GM23338 (cell line): ENCODE results near the gene KCNMA1. TPM values are rescaled to one million over a fixed set of nuclear protein-coding genes. Genes with fewer than 3 reads are reported as not detected.

Experiments
- CREB1 ChIP-seq: fragments of 250-450 bp; sonication (Bioruptor Pico); IDR thresholded peaks from 2 replicates; pipeline ENCODE4 v1.5.0; 2020; ENCODE audit warnings: low read depth, mild to moderate bottlenecking, moderate library complexity
- CTCF ChIP-seq, 2 experiments: fragments of 200-600 bp in 1 of 2; sonication (generic) in 1 of 2; conservative IDR thresholded peaks; 2 replicates each; pipeline versions ENCODE4 v1.5.1 to v1.6.1; 2016 to 2017; ENCODE audit warnings: antibody characterized with exemption in 2 of 2, low read depth in 2 of 2, mild to moderate bottlenecking in 2 of 2, moderate library complexity in 1 of 2
- EZH2 ChIP-seq: fragments of 200-600 bp; sonication (generic); IDR thresholded peaks from one replicate; pipeline ENCODE4 v1.8.0; 2017; ENCODE audit warnings: antibody characterized with exemption, mild to moderate bottlenecking, low read depth; ENCODE audit not compliant: unreplicated experiment
- ZNF114 ChIP-seq: fragments of 250-450 bp; sonication (Bioruptor Pico); IDR thresholded peaks from 2 replicates; pipeline ENCODE4 v1.5.0; 2020; ENCODE audit warnings: mild to moderate bottlenecking, moderate library complexity
- ZNF462 ChIP-seq: fragments of 250-450 bp; sonication (Bioruptor Pico); IDR thresholded peaks from 2 replicates; pipeline ENCODE4 v1.5.0; 2020; ENCODE audit warnings: mild to moderate bottlenecking, moderate library complexity
- polyA plus RNA-seq: library from polyadenylated mRNA; unstranded; fragments of >200 nt; fragmentation: Nextera tagmentation; extraction: Ambion mirVana; gene quantifications from 2 replicates; pipeline ENCODE4 v1.2.1, GENCODE V29; 2016
- total RNA-seq: library from RNA; depleted of rRNA; stranded (reverse); fragments of >200 nt; shearing (Covaris generic); gene quantifications from 2 replicates; pipeline ENCODE4 v1.2.3, GENCODE V29; 2014
- TF ChIP-seq, protein P1 (sequence below): IDR thresholded peaks from one replicate; pipeline ENCODE4 v1.6.1; 2018; ENCODE audit warnings: antibody characterized with exemption; ENCODE audit not compliant: unreplicated experiment

Gene KCNMA1
- total and polyA plus RNA-seq, 2 experiments from 2014 or later = 8.2 to 9.0 TPM

DNA sequence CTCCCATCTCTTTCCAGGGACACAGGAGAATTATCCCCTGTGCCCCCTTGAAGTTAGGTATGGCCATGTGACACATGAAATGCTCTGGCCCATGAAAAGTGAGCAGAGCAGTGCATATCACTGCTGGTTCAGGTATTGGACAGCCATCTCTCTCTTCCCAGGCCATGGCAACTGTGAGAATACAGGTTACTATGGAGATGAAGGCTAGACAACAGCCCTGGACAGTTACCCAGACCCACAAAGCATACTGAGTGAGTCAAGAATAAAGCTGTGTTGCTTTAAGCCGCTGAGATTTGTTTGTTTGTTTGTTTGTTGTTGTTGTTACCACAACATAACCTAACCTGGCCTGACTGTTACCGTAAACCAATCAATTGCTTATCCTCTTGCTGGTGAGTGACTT, 722.3 kb downstream of the KCNMA1 start (continued):
- TF ChIP-seq ZNF462 (no peak), EZH2 (no peak), CREB1 (CRISPR knock-in tag) (no peak), ZNF114 (CRISPR knock-in tag) (no peak), CTCF (conservative IDR thresholded peaks at IDR 0.05; ENCODE audit: low read depth in 2 of 2) (no peak)
- TF ChIP-seq, protein P1, sequence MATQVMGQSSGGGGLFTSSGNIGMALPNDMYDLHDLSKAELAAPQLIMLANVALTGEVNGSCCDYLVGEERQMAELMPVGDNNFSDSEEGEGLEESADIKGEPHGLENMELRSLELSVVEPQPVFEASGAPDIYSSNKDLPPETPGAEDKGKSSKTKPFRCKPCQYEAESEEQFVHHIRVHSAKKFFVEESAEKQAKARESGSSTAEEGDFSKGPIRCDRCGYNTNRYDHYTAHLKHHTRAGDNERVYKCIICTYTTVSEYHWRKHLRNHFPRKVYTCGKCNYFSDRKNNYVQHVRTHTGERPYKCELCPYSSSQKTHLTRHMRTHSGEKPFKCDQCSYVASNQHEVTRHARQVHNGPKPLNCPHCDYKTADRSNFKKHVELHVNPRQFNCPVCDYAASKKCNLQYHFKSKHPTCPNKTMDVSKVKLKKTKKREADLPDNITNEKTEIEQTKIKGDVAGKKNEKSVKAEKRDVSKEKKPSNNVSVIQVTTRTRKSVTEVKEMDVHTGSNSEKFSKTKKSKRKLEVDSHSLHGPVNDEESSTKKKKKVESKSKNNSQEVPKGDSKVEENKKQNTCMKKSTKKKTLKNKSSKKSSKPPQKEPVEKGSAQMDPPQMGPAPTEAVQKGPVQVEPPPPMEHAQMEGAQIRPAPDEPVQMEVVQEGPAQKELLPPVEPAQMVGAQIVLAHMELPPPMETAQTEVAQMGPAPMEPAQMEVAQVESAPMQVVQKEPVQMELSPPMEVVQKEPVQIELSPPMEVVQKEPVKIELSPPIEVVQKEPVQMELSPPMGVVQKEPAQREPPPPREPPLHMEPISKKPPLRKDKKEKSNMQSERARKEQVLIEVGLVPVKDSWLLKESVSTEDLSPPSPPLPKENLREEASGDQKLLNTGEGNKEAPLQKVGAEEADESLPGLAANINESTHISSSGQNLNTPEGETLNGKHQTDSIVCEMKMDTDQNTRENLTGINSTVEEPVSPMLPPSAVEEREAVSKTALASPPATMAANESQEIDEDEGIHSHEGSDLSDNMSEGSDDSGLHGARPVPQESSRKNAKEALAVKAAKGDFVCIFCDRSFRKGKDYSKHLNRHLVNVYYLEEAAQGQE = no peak
